Measurements from ENCODE around the gene ZMYM4.

DNA sequence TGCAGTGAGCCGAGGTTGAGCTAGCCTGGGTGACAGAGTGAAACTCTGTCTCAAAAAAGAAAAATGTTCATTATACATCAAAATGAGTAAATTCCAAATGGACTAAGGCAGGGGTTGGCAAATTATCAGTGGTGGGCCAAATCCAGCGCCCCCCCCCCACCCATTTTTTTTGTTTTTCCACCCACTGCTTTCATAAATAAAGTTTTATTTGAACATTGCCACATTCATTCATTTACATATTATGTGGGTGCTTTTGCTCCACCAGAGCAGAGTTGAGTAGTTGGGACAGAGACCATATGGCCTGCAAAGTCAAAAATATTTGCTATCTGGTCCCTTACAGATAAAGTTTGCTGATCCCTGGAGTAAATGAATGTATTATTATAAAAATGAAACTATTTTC is 99.4 kb downstream of the ZMYM4 start:
- TF ChIP-seq POLR2AphosphoS5 (IDR thresholded peaks at IDR 0.05; ENCODE audit: borderline replicate concordance, low read depth, low read length) (no peak), EZH2 (IDR thresholded peaks at IDR 0.05) (no peak), FOXP2 (optimal IDR thresholded peaks at IDR 0.05; ENCODE audit: control extremely low read depth, extremely low read length, insufficient read depth) (no peak)

All from SK-N-MC (cell line).